ENCODE data around the gene PLET1.

Gene PLET1

GRCh38 chr11:112215621-112216020, 45.0 kb downstream of the PLET1 start:
- TF ChIP-seq ZNF645 (tag by site-specific recombination; IDR thresholded peaks at IDR 0.05) (no peak), ZBTB7A (tag by site-specific recombination; IDR thresholded peaks at IDR 0.05; ENCODE audit: low read depth) (no peak), ZNF302 (tag by site-specific recombination; IDR thresholded peaks at IDR 0.05; ENCODE audit: low read depth) (no peak), ZNF350 (tag by site-specific recombination; IDR thresholded peaks at IDR 0.05) (no peak), ZNF571 (tag by site-specific recombination; IDR thresholded peaks at IDR 0.05) (no peak), KLF10 (tag by site-specific recombination; IDR thresholded peaks at IDR 0.05) (no peak), ZNF391 (tag by site-specific recombination; IDR thresholded peaks at IDR 0.05; ENCODE audit: borderline replicate concordance, low read depth) (no peak), BCL6B (tag by site-specific recombination; IDR thresholded peaks at IDR 0.05) (no peak), PRDM1 (tag by site-specific recombination; IDR thresholded peaks at IDR 0.05) (no peak), ZNF280C (tag by site-specific recombination; IDR thresholded peaks at IDR 0.05) (no peak), ZFP69B (tag by site-specific recombination; IDR thresholded peaks at IDR 0.05) (no peak), CTCF (tag by site-specific recombination; IDR thresholded peaks at IDR 0.05) (no peak), AEBP2 (tag by site-specific recombination; IDR thresholded peaks at IDR 0.05; ENCODE audit: borderline replicate concordance) (no peak), TCF7L2 (IDR thresholded peaks at IDR 0.05; ENCODE audit: borderline replicate concordance, low read depth, low read length) (no peak), ZNF473 (tag by site-specific recombination; IDR thresholded peaks at IDR 0.05) (no peak), ZNF416 (tag by site-specific recombination; IDR thresholded peaks at IDR 0.05) (no peak), ZNF664 (tag by site-specific recombination; IDR thresholded peaks at IDR 0.05) (no peak), ZBTB21 (tag by site-specific recombination; IDR thresholded peaks at IDR 0.05) (no peak)
- H3K4me3 ChIP-seq (ENCODE audit: low read depth, low read length), result no peak overlapping the region
- POLR2A ChIA-PET, result no interaction called here
- H3K36me3 ChIP-seq (ENCODE audit: control insufficient read depth in 2 of 2, insufficient read depth in 1 of 2, low read length in 2 of 2), result no peaks in the 10 kb centered on the region
- H3K27ac ChIP-seq (ENCODE audit: extremely low read depth, low read depth, low read length), result no peak overlapping the region
- no peaks in the 10 kb centered on the region for H3K9me3 ChIP-seq (ENCODE audit: control insufficient read depth, insufficient read depth, low read depth, low read length)
- CTCF ChIA-PET, result interaction anchor here (19.0 kb wide), 1 partner anchor 68 kb away, joined by 308 read pairs; no protein-coding TSS in a partner anchor
- no peaks in the 10 kb centered on the region for H3K4me1 ChIP-seq (ENCODE audit: control insufficient read depth, insufficient read depth, low read length)

GRCh38 chr11:112213753-112214152, 46.9 kb downstream of the PLET1 start:
- Histone ChIP-seq H3K4me1 (ENCODE audit: control insufficient read depth, insufficient read depth, low read length) (no peaks in the 10 kb centered on the region), H3K36me3 (ENCODE audit: control insufficient read depth in 2 of 2, insufficient read depth in 1 of 2, low read length in 2 of 2) (no peaks in the 10 kb centered on the region), H3K9me3 (ENCODE audit: control insufficient read depth, insufficient read depth, low read depth, low read length) (no peaks in the 10 kb centered on the region), H3K27ac (ENCODE audit: extremely low read depth, low read depth, low read length) (no peak overlapping the region), H3K4me3 (ENCODE audit: low read depth, low read length) (no peak overlapping the region)
- ChIA-PET CTCF (interaction anchor here (0.7 to 19.0 kb wide), 2 partner anchors 70 to 100 kb away, joined by 3 to 308 read pairs; no protein-coding TSS in a partner anchor), POLR2A (no interaction called here)
- TF ChIP-seq ZBTB1 (tag by site-specific recombination; IDR thresholded peaks at IDR 0.05) (no peak), ZFP3 (tag by site-specific recombination; IDR thresholded peaks at IDR 0.05; ENCODE audit: low read depth) (no peak), PRDM10 (tag by site-specific recombination; IDR thresholded peaks at IDR 0.05) (no peak), ZNF488 (tag by site-specific recombination; IDR thresholded peaks at IDR 0.05) (no peak), ZNF544 (tag by site-specific recombination; IDR thresholded peaks at IDR 0.05) (no peak), REPIN1 (tag by site-specific recombination; IDR thresholded peaks at IDR 0.05; ENCODE audit: low read depth) (no peak)

Data from HEK293 (cell line).